Progenitor cell of endocrine pancreas (in vitro differentiated cells): ENCODE data around the gene TAX1BP1. TPM values are rescaled to one million over a fixed set of nuclear protein-coding genes. Genes with fewer than 3 reads are reported as not detected.

Source experiments
- DNase-seq: peaks from one replicate; pipeline ENCODE4 v3.0.0; 2021; ENCODE audit warnings: low spot score; ENCODE audit not compliant: unreplicated experiment
- H3K27ac Mint-ChIP-seq: 2 replicates; pipeline ENCODE4 v1.8.0; 2021; ENCODE audit warnings: mild to moderate bottlenecking, moderate library complexity, mixed read lengths
- H3K27me3 Mint-ChIP-seq: 2 replicates; pipeline ENCODE4 v1.8.0; 2021; ENCODE audit warnings: mixed read lengths
- H3K36me3 Mint-ChIP-seq: 2 replicates; pipeline ENCODE4 v1.8.0; 2022; ENCODE audit warnings: mixed read lengths; ENCODE audit not compliant: insufficient read depth
- H3K4me1 Mint-ChIP-seq: 2 replicates; pipeline ENCODE4 v1.8.0; 2021; ENCODE audit warnings: low read depth, mixed read lengths
- H3K4me3 Mint-ChIP-seq: 2 replicates; pipeline ENCODE4 v1.8.0; 2021; ENCODE audit warnings: low read depth, mild to moderate bottlenecking, moderate library complexity, mixed read lengths
- H3K9me3 Mint-ChIP-seq: 2 replicates; pipeline ENCODE4 v1.8.0; 2021; ENCODE audit warnings: low read depth, mixed read lengths
- total RNA-seq: library from RNA; stranded (reverse); gene quantifications from 2 replicates; pipeline ENCODE4 v1.2.1, GENCODE V29; 2021
- TF ChIP-seq, protein P1 (sequence below): fragments of 200-600 bp; sonication (generic); IDR thresholded peaks from one replicate; pipeline ENCODE4 v1.5.0; 2021; ENCODE audit warnings: antibody characterized with exemption, mild to moderate bottlenecking; ENCODE audit not compliant: unreplicated experiment

Gene TAX1BP1
- total RNA-seq, 1 donor from 2014 or later, result 101 TPM

DNA sequence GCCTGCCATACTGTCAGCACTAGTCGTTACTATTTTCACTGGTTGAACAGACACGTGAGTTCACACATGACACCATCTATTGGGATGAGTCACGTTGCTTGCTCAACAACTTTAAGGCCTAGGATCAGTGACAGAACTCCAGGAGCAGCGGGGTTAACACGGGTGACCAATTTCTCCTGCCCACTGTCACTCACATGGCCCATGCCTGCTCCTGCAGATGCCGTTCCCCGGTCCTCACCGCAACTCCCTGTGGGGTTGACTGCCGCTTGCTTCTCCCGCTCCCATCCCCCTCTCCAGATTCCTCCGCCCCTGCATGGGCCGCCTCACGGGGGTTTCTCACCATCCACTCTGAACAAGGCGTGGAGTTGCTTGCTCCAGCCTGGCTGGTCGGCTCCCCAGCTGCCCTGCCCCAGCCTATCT lies 128.2 kb downstream of the TAX1BP1 start:
- TF ChIP-seq, protein P1, sequence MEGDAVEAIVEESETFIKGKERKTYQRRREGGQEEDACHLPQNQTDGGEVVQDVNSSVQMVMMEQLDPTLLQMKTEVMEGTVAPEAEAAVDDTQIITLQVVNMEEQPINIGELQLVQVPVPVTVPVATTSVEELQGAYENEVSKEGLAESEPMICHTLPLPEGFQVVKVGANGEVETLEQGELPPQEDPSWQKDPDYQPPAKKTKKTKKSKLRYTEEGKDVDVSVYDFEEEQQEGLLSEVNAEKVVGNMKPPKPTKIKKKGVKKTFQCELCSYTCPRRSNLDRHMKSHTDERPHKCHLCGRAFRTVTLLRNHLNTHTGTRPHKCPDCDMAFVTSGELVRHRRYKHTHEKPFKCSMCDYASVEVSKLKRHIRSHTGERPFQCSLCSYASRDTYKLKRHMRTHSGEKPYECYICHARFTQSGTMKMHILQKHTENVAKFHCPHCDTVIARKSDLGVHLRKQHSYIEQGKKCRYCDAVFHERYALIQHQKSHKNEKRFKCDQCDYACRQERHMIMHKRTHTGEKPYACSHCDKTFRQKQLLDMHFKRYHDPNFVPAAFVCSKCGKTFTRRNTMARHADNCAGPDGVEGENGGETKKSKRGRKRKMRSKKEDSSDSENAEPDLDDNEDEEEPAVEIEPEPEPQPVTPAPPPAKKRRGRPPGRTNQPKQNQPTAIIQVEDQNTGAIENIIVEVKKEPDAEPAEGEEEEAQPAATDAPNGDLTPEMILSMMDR, result no peak
- no peaks in the 10 kb centered on the region for H3K27me3 Mint-ChIP-seq

DNA sequence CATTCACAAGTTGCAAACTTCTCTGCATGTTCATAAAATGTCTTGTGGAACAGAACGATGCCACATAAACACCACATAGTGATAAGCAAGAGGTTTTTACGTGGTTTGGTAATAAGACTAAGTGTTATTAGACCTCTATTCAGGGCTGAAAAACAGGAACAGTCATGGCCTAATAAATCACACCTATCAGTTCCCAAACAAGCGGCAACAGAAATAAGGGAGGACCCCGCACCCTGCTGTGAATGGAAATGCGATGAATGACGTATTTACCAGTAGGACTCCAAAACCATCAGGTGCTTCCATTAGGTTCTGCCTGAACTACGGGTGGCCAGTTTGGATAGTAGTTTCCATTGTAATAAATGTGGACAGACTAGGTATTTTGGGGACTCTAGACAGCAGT lies 129.1 kb downstream of the TAX1BP1 start:
- TF ChIP-seq, protein P1, result no peak
- Mint-ChIP-seq H3K36me3 (no peaks in the 10 kb centered on the region), H3K9me3 (no peaks in the 10 kb centered on the region), H3K4me1 (no peaks in the 10 kb centered on the region), H3K4me3 (no peak overlapping the region), H3K27me3 (no peaks in the 10 kb centered on the region), H3K27ac (no peak overlapping the region)
- no peak for DNase-seq

More for the DNA sequence above, 128.2 kb downstream of the TAX1BP1 start:
- H3K27ac Mint-ChIP-seq, result no peak overlapping the region
- no peaks in the 10 kb centered on the region for H3K36me3 Mint-ChIP-seq
- no peak overlapping the region for H3K4me3 Mint-ChIP-seq
- no peak for DNase-seq
- no peaks in the 10 kb centered on the region for H3K4me1 Mint-ChIP-seq
- no peaks in the 10 kb centered on the region for H3K9me3 Mint-ChIP-seq

- Mint-ChIP-seq H3K9me3 (no peaks in the 10 kb centered on the region), H3K27me3 (no peaks in the 10 kb centered on the region), H3K4me1 (no peaks in the 10 kb centered on the region), H3K4me3 (no peak overlapping the region), H3K27ac (no peak overlapping the region), H3K36me3 (peaks cover 1% of the 10 kb centered on the region)
- TF ChIP-seq, protein P1, result no peak
- no peak for DNase-seq
Observed at GRCh38 chr7:27870595-27870994, 130.6 kb downstream of the TAX1BP1 start.

DNA sequence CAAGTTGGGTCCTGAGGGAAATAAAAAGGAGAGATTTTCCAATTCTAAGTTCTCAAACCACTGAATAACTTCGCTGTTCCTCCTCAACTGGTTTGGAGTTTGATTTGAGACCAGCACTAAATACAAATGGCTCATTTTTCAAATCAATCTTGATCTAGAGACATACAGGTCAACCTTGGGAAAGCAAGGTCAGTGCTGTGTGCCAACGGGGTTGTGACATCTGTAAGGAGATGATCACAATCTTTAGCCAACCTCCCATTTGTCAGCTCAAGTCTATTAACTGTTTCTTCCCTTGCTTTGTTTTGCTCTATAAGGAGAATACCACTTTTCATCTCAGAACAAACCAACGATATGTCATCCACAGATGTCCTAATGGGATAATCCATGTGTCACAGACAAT lies 131.1 kb downstream of the TAX1BP1 start:
- peaks cover 1% of the 10 kb centered on the region for H3K36me3 Mint-ChIP-seq
- H3K4me3 Mint-ChIP-seq, result no peak overlapping the region
- H3K4me1 Mint-ChIP-seq, result no peaks in the 10 kb centered on the region
- H3K9me3 Mint-ChIP-seq, result no peaks in the 10 kb centered on the region
- H3K27ac Mint-ChIP-seq, result no peak overlapping the region
- TF ChIP-seq, protein P1, result no peak
- no peak for DNase-seq
- no peaks in the 10 kb centered on the region for H3K27me3 Mint-ChIP-seq

DNA sequence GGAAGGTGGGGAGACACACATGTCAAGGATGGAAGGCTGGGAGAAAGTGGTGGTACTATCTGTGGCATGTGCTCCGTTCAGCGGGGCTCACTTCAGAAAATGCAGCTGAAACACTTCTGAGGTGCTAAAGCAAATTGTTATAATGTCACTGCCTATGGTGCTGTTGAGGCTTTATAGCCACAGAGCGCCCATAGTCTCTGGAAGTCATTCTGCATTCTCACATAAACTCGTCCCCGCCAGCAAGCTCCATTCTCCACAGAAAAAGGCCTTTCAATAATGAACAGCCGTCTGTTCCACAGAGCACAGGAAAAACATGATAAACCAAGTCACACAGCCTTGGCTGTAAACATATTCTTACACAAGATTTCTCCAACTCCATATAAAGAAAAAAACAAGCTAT lies 131.9 kb downstream of the TAX1BP1 start:
- TF ChIP-seq, protein P1, result no peak
- no peaks in the 10 kb centered on the region for H3K27me3 Mint-ChIP-seq
- peaks cover 1% of the 10 kb centered on the region for H3K36me3 Mint-ChIP-seq
- H3K9me3 Mint-ChIP-seq, result no peaks in the 10 kb centered on the region
- H3K27ac Mint-ChIP-seq, result no peak overlapping the region
- no peak for DNase-seq
- no peak overlapping the region for H3K4me3 Mint-ChIP-seq
- no peaks in the 10 kb centered on the region for H3K4me1 Mint-ChIP-seq
